ENCODE data around the gene UTP15.

GRCh38 chr5:73617510-73618279 lies 52.2 kb downstream of the UTP15 start:
- no peak for TF ChIP-seq SIN3A (IDR thresholded peaks at IDR 0.05; ENCODE audit: low read depth, low read length)
- no peak for TF ChIP-seq CEBPZ (IDR thresholded peaks at IDR 0.05; ENCODE audit: low read depth, low read length)
- TF ChIP-seq EP300 (IDR thresholded peaks at IDR 0.05; ENCODE audit: borderline replicate concordance in 1 of 2, control insufficient read depth in 1 of 2, low read depth in 2 of 2, low read length in 2 of 2) = no peak
- no peak for TF ChIP-seq CTCF (IDR thresholded peaks at IDR 0.05 in 2 of 3, conservative IDR thresholded peaks at IDR 0.05 in 1 of 3; ENCODE audit: control insufficient read depth in 2 of 3, extremely low read depth in 1 of 3, insufficient read depth in 1 of 3, low read depth in 3 of 3, low read length in 3 of 3)
- TF ChIP-seq IRF3 (IDR thresholded peaks at IDR 0.05) = no peak
- no peak for TF ChIP-seq REST (IDR thresholded peaks at IDR 0.05; ENCODE audit: low read depth, low read length)
- no peak for TF ChIP-seq POLR2A (IDR thresholded peaks at IDR 0.05; ENCODE audit: low read depth, low read length)
- TF ChIP-seq EZH2 (IDR thresholded peaks at IDR 0.05; ENCODE audit: borderline replicate concordance, control insufficient read depth, low read depth, low read length) = no peak
- TF ChIP-seq ZBTB40 (IDR thresholded peaks at IDR 0.05; ENCODE audit: borderline replicate concordance) = no peak
- TF ChIP-seq ZSCAN29 (IDR thresholded peaks at IDR 0.05) = no peak
- no peak for TF ChIP-seq CHD2 (IDR thresholded peaks at IDR 0.05; ENCODE audit: borderline replicate concordance, low read depth, low read length)
- no peak for TF ChIP-seq NR2C1 (IDR thresholded peaks at IDR 0.05)
- no peak for TF ChIP-seq USF2 (IDR thresholded peaks at IDR 0.05; ENCODE audit: borderline replicate concordance, low read depth, low read length)
- no peak for TF ChIP-seq EGR1 (IDR thresholded peaks at IDR 0.05; ENCODE audit: borderline replicate concordance in 1 of 2, low read depth in 2 of 2, low read length in 2 of 2)

Data from GM12878 (cell line).